GM12878 (cell line): ENCODE measurements around the gene ITGBL1. TPM values are rescaled to one million over a fixed set of nuclear protein-coding genes. Genes with fewer than 3 reads are reported as not detected.

Experiments used
- ATAC-seq: fragments of 200-7000 bp; cut with Tn5 transposase; 3 replicates; pipeline ENCODE4 v1.9.1; 2020; ENCODE audit warnings: mild to moderate bottlenecking, moderate library complexity
- BruUV-seq: library from RNA; stranded (reverse); fragments of 400-500 nt; replicated peaks from 2 replicates; lab custom pipeline; 2021; lab: Mats Ljungman, UMichigan
- CTCF ChIA-PET: fragments of 300-600 bp; sonication (Branson Sonifier 250); formaldehyde crosslinking; extraction: SDS; loops from one replicate; lab custom pipeline; 2021; ENCODE audit warnings: inconsistent platforms; lab: Yijun Ruan, JAX
- POLR2A ChIA-PET: fragments of 350-600 bp; formaldehyde crosslinking; extraction: SDS; loops from one replicate; lab custom pipeline; 2021; ENCODE audit warnings: inconsistent platforms; lab: Charles Lee
- RAD21 ChIA-PET: fragments of 300-600 bp; sonication (Branson Sonifier 250); formaldehyde crosslinking; loops from one replicate; lab custom pipeline; 2023; ENCODE audit warnings: antibody characterized with exemption; ENCODE audit not compliant: unreplicated experiment; lab: Charles Lee
- SMC1A ChIA-PET: fragments of 300-600 bp; sonication (Branson Sonifier 250); formaldehyde crosslinking; loops from one replicate; lab custom pipeline; 2023; ENCODE audit not compliant: unreplicated experiment, uncharacterized antibody; lab: Charles Lee
- DNase-seq: peaks from one replicate; pipeline ENCODE4 v3.0.0-alpha.2; 2011; ENCODE audit warnings: low read depth, low spot score
- FAIRE-seq: peaks from 3 replicates; lab custom pipeline; 2011; peaks lifted over from hg19 to GRCh38; lab: Jason Lieb, UNC
- H2AFZ ChIP-seq: 2 replicates; pipeline ENCODE4 v1.6.0; 2011; ENCODE audit warnings: low read depth, low read length, control low read depth; ENCODE audit not compliant: control insufficient read depth
- H3K27ac ChIP-seq: 2 replicates; pipeline ENCODE4 v1.5.1; 2011; ENCODE audit warnings: control low read depth; ENCODE audit not compliant: control insufficient read depth, insufficient read depth
- H3K27me3 ChIP-seq, 2 experiments: replicated peaks in 1 of 2; 2 replicates each; pipeline versions ENCODE4 v1.6.0 to v1.6.1; 2011; ENCODE audit warnings: low read length in 1 of 2; ENCODE audit not compliant: control insufficient read depth in 2 of 2, insufficient read depth in 2 of 2
- H3K36me3 ChIP-seq, 2 experiments: 2 replicates each; pipeline ENCODE4 v1.5.1; 2011; ENCODE audit warnings: low read length in 1 of 2; ENCODE audit not compliant: control insufficient read depth in 2 of 2, insufficient read depth in 2 of 2
- H3K4me1 ChIP-seq: 2 replicates; pipeline ENCODE4 v1.6.1; 2011; ENCODE audit warnings: mild to moderate bottlenecking, low read length, moderate library complexity, mixed read lengths; ENCODE audit not compliant: control insufficient read depth, insufficient read depth
- H3K4me2 ChIP-seq: 2 replicates; pipeline ENCODE4 v1.6.0; 2011; ENCODE audit warnings: control low read depth; ENCODE audit not compliant: control insufficient read depth, insufficient read depth
- H3K4me3 ChIP-seq: fragments of 200-600 bp; sonication (generic); 2 replicates; pipeline ENCODE4 v1.5.1; 2016
- H3K79me2 ChIP-seq: 2 replicates; pipeline ENCODE4 v1.6.0; 2011; ENCODE audit warnings: low read length; ENCODE audit not compliant: control insufficient read depth, insufficient read depth
- H3K9ac ChIP-seq: 2 replicates; pipeline ENCODE4 v1.8.0; 2011; ENCODE audit warnings: low read length, control low read depth, mixed read lengths; ENCODE audit not compliant: control insufficient read depth, insufficient read depth
- H3K9me3 ChIP-seq: replicated peaks from 3 replicates; pipeline ENCODE4 v1.5.1; 2011; ENCODE audit warnings: mild to moderate bottlenecking, low read length; ENCODE audit not compliant: control insufficient read depth, insufficient read depth
- H4K20me1 ChIP-seq: 2 replicates; pipeline ENCODE4 v1.6.0; 2011; ENCODE audit not compliant: control insufficient read depth, insufficient read depth
- ATF7 ChIP-seq: fragments of 450-650 bp; IDR thresholded peaks from 2 replicates; pipeline ENCODE4 v1.6.1; 2016; ENCODE audit warnings: low read depth, mild to moderate bottlenecking
- BCL11A ChIP-seq: IDR thresholded peaks from 2 replicates; pipeline ENCODE4 v1.6.1; 2011; ENCODE audit warnings: low read depth, low read length
- BHLHE40 ChIP-seq, 2 experiments: fragments of 450-650 bp in 1 of 2; IDR thresholded peaks; 2 replicates each; pipeline ENCODE4 v1.6.1; 2011 to 2017; ENCODE audit warnings: low read depth in 2 of 2, borderline replicate concordance in 1 of 2, improper control_type of control experiment in 1 of 2, low read length in 1 of 2, mild to moderate bottlenecking in 1 of 2
- BRCA1 ChIP-seq: IDR thresholded peaks from 2 replicates; pipeline ENCODE4 v1.6.1; 2011; ENCODE audit warnings: low read depth, low read length, improper control_type of control experiment
- CTCF ChIP-seq, 3 experiments: IDR thresholded peaks in 2 of 3; conservative IDR thresholded peaks in 1 of 3; 2 replicates each; pipeline ENCODE4 v1.5.1; 2011; ENCODE audit warnings: low read depth in 3 of 3, low read length in 3 of 3, mild to moderate bottlenecking in 3 of 3, control low read depth in 2 of 3, moderate library complexity in 2 of 3, inconsistent platforms in 1 of 3, mixed read lengths in 1 of 3; ENCODE audit not compliant: control insufficient read depth in 2 of 3, insufficient read depth in 1 of 3; ENCODE audit errors: extremely low read depth in 1 of 3
- IKZF1 ChIP-seq: fragments of 450-650 bp; conservative IDR thresholded peaks from 2 replicates; pipeline ENCODE4 v1.6.1; 2017; ENCODE audit warnings: antibody characterized with exemption, mild to moderate bottlenecking
- JUND ChIP-seq: IDR thresholded peaks from 2 replicates; pipeline ENCODE4 v1.6.1; 2012; ENCODE audit warnings: low read depth, mild to moderate bottlenecking, low read length, improper control_type of control experiment, moderate library complexity
- NR2F1 ChIP-seq: fragments of 450-650 bp; conservative IDR thresholded peaks from 2 replicates; pipeline ENCODE4 v1.6.1; 2017; ENCODE audit warnings: mild to moderate bottlenecking
- NRF1 ChIP-seq: conservative IDR thresholded peaks from 2 replicates; pipeline ENCODE4 v1.6.1; 2011; ENCODE audit warnings: mild to moderate bottlenecking, low read depth, low read length, improper control_type of control experiment
- POLR2A ChIP-seq: IDR thresholded peaks from 2 replicates; pipeline ENCODE4 v1.6.1; 2011; ENCODE audit warnings: low read depth, mild to moderate bottlenecking, low read length
- SMARCA5 ChIP-seq: fragments of 450-650 bp; IDR thresholded peaks from 2 replicates; pipeline ENCODE4 v1.6.1; 2017; ENCODE audit warnings: mild to moderate bottlenecking
- ZNF274 ChIP-seq: IDR thresholded peaks from one replicate; pipeline ENCODE4 v1.8.0; 2011; ENCODE audit not compliant: insufficient read length, insufficient read depth
- WGBS: methylation state at CpG from one replicate; pipeline ENCODE4 v1.1.6; 2016; ENCODE audit warnings: low lambda C conversion rate; ENCODE audit not compliant: insufficient replicate concordance, insufficient coverage; ENCODE audit errors: missing lambda C conversion rate; 5-methylcytosine and 5-hydroxymethylcytosine counted together
- in situ Hi-C: fragments of 300-500 bp; cut with MboI; formaldehyde crosslinking; loops from 9 replicates; pipeline ENCODE4 v1.14.3; 2018; ENCODE audit warnings: mixed read lengths
- intact Hi-C: fragments of 100-400 bp; cut with micrococcal nuclease; formaldehyde crosslinking; loops from one replicate; pipeline ENCODE4 v1.14.2; 2022; ENCODE audit not compliant: unreplicated experiment
- polyA plus RNA-seq, 11 experiments: library from polyadenylated mRNA; depleted of rRNA in 4 of 11; unstranded in 6 of 11; stranded (reverse) in 5 of 11; fragments of >200 nt; fragmentation: Nextera tagmentation in 4 of 11; fragmentation: Illumina TruSeq in 1 of 11; extraction: Ambion mirVana in 4 of 11; extraction: Trizol in 1 of 11; gene quantifications; 1 replicate in 1 of 11; 2 replicates in 10 of 11; pipeline versions ENCODE4 v1.2.1 to v1.2.3, GENCODE V29; 2011 to 2016; ENCODE audit warnings: inconsistent platforms in 2 of 11, missing spikeins in 2 of 11, low read depth in 1 of 11
- total RNA-seq, 4 experiments: library from RNA; depleted of rRNA in 3 of 4; stranded (reverse); fragments of >200 nt in 3 of 4; fragmentation: Illumina TruSeq in 1 of 4; extraction: Trizol in 1 of 4; gene quantifications; 2 replicates each; pipeline versions ENCODE4 v1.2.1 to v1.2.3, GENCODE V29; 2013 to 2021

Gene ITGBL1
- total and polyA plus RNA-seq, 10 of the 15 experiments (the other 5 are each of a cell fraction or from before 2014, with no cell fraction given) = 0.17 to 2.8 (median 0.28) TPM; not detected in 3

DNA sequence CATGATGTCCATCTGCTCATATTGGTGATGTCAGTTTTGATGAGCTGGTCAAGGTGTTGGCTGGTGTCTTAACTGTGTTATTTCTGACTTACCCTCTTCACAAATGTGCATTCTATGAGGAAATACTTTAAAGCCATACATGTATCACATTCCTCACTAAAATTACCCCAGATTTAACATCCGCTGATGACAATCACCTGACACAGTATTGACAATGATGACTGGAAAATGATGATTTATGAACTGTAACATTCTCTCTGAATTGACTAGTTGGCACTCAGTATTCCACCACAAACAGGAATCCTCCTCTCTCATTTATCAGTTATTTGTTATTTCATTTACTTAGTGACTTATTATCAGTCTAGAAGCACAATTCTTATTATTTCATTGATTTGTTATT is 117.3 kb downstream of the ITGBL1 start:
- Histone ChIP-seq H3K4me1 (no peaks in the 10 kb centered on the region), H3K27ac (no peak overlapping the region), H3K79me2 (no peaks in the 10 kb centered on the region), H3K36me3 (no peaks in the 10 kb centered on the region), H3K9ac (no peak overlapping the region), H3K4me2 (no peak overlapping the region), H4K20me1 (no peaks in the 10 kb centered on the region), H3K27me3 (no peaks in the 10 kb centered on the region), H3K4me3 (no peak overlapping the region), H3K9me3 (no peaks in the 10 kb centered on the region), H2AFZ (no peak overlapping the region)
- no peak for DNase-seq
- no TSS peak for BruUV-seq
- ATAC-seq = no peak
- TF ChIP-seq JUND (no peak), SMARCA5 (no peak), BRCA1 (no peak), ZNF274 (no peak), BCL11A (no peak), POLR2A (no peak), NR2F1 (no peak), ATF7 (no peak), BHLHE40 (IDR thresholded peaks at IDR 0.05; ENCODE audit: borderline replicate concordance in 1 of 2, low read depth in 2 of 2, low read length in 1 of 2) (no peak), NRF1 (no peak), CTCF (IDR thresholded peaks at IDR 0.05 in 2 of 3, conservative IDR thresholded peaks at IDR 0.05 in 1 of 3; ENCODE audit: control insufficient read depth in 2 of 3, extremely low read depth in 1 of 3, insufficient read depth in 1 of 3, low read depth in 3 of 3, low read length in 3 of 3) (no peak), IKZF1 (no peak)
- 42% methylated on average over 1 of the region's 1 CpG for WGBS
- SMC1A ChIA-PET = no interaction called here
- intact Hi-C loops (no loop called here), in situ Hi-C loops (no loop called here)
- no peak for FAIRE-seq
- CTCF ChIA-PET = no interaction called here
- POLR2A ChIA-PET = no interaction called here
- RAD21 ChIA-PET = no interaction called here
